Renal cortex interstitium (tissue), 3 donors: ENCODE data around the gene PAX7. TPM values are rescaled to one million over a fixed set of nuclear protein-coding genes. Genes with fewer than 3 reads are reported as not detected.

Source experiments
- polyA plus RNA-seq, 3 donors: library from polyadenylated mRNA; unstranded; fragments of 120-200 nt; gene quantifications; one replicate each; pipeline ENCODE4 v1.2.1, GENCODE V29; 2013; ENCODE audit not compliant: insufficient read length in 3 of 3

PAX7 gene
- polyA plus RNA-seq, 3 donors = 0.03 to 0.04 (median 0.03) TPM

Other genes with a start within 250 kb of the PAX7 start
- gene KLHDC7A, start 149.9 kb upstream of the PAX7 start, polyA plus RNA-seq = 10 to 100 TPM; 11.1 to 11.6 (median 11.2) TPM
- gene TAS1R2, start 228.8 kb downstream of the PAX7 start, polyA plus RNA-seq = not detected